ENCODE measurements around the gene DCLK1. TPM values are rescaled to one million over a fixed set of nuclear protein-coding genes. Genes with fewer than 3 reads are reported as not detected.
"Not testable (repeated sequence)": the region's sequence is repeated elsewhere in the genome, so short reads cannot be mapped to it uniquely, and the experiment has no call there.

The DCLK1 gene
- total RNA-seq, 1 donor from 2014 or later, result 9.1 TPM

GRCh38 chr13:35978607-35979316 lies 152.4 kb downstream of the DCLK1 start:
- DNase-seq (ENCODE audit: extremely low spot score, unreplicated experiment), result no peak
- H3K27ac Mint-ChIP-seq (ENCODE audit: unreplicated experiment), result peak overlapping the region; percentile 80

GRCh38 chr13:35977060-35977459 lies 154.1 kb downstream of the DCLK1 start:
- Mint-ChIP-seq H3K27me3 (ENCODE audit: unreplicated experiment) (peaks cover 2% of the 10 kb centered on the region), H3K36me3 (ENCODE audit: unreplicated experiment) (peaks cover 2% of the 10 kb centered on the region), H3K4me1 (ENCODE audit: unreplicated experiment) (peaks cover 15% of the 10 kb centered on the region), H3K27ac (ENCODE audit: unreplicated experiment) (no peak overlapping the region), H3K9me3 (ENCODE audit: unreplicated experiment) (peaks cover 13% of the 10 kb centered on the region), H3K4me3 (ENCODE audit: unreplicated experiment) (no peak overlapping the region)
- TF ChIP-seq, protein P1, sequence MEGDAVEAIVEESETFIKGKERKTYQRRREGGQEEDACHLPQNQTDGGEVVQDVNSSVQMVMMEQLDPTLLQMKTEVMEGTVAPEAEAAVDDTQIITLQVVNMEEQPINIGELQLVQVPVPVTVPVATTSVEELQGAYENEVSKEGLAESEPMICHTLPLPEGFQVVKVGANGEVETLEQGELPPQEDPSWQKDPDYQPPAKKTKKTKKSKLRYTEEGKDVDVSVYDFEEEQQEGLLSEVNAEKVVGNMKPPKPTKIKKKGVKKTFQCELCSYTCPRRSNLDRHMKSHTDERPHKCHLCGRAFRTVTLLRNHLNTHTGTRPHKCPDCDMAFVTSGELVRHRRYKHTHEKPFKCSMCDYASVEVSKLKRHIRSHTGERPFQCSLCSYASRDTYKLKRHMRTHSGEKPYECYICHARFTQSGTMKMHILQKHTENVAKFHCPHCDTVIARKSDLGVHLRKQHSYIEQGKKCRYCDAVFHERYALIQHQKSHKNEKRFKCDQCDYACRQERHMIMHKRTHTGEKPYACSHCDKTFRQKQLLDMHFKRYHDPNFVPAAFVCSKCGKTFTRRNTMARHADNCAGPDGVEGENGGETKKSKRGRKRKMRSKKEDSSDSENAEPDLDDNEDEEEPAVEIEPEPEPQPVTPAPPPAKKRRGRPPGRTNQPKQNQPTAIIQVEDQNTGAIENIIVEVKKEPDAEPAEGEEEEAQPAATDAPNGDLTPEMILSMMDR (IDR thresholded peaks at IDR 0.05), result no peak
- DNase-seq (ENCODE audit: extremely low spot score, unreplicated experiment), result no peak

More at GRCh38 chr13:35978607-35979316, 152.4 kb downstream of the DCLK1 start:
- peaks cover 15% of the 10 kb centered on the region for H3K4me1 Mint-ChIP-seq (ENCODE audit: unreplicated experiment)
- H3K4me3 Mint-ChIP-seq (ENCODE audit: unreplicated experiment), result no peak overlapping the region
- TF ChIP-seq, protein P1 (IDR thresholded peaks at IDR 0.05), result peak; percentile 85
- H3K36me3 Mint-ChIP-seq (ENCODE audit: unreplicated experiment), result no peaks in the 10 kb centered on the region
- H3K9me3 Mint-ChIP-seq (ENCODE audit: unreplicated experiment), result peaks cover 9% of the 10 kb centered on the region
- peaks cover 2% of the 10 kb centered on the region for H3K27me3 Mint-ChIP-seq (ENCODE audit: unreplicated experiment)

DNA sequence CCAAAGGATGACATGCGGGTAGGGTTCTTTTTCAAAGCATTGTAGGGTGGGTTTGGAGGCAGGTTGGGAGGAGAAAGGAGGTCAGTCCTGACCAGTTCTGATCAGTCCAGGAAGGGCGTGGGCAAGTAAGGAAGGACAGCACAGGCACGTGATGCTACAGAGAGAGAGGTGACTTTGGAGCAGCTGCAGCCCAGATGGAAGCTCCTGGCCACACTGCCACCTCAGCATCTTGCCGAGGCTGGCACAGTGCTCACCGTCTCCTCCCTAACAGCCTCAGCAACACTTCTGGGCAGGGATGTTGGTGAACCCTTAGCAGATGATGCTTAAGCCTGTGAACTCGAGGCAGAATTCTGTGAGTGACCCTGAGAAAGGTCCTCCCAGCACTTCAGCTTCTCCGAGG lies 155.1 kb downstream of the DCLK1 start:
- Mint-ChIP-seq H3K9me3 (ENCODE audit: unreplicated experiment) (peaks cover 13% of the 10 kb centered on the region), H3K4me1 (ENCODE audit: unreplicated experiment) (peaks cover 15% of the 10 kb centered on the region), H3K36me3 (ENCODE audit: unreplicated experiment) (peaks cover 2% of the 10 kb centered on the region), H3K27me3 (ENCODE audit: unreplicated experiment) (peaks cover 2% of the 10 kb centered on the region), H3K4me3 (ENCODE audit: unreplicated experiment) (no peak overlapping the region), H3K27ac (ENCODE audit: unreplicated experiment) (no peak overlapping the region)
- no peak for DNase-seq (ENCODE audit: extremely low spot score, unreplicated experiment)
- TF ChIP-seq, protein P1 (IDR thresholded peaks at IDR 0.05), result no peak

- H3K36me3 Mint-ChIP-seq (ENCODE audit: unreplicated experiment); H3K9me3 Mint-ChIP-seq (ENCODE audit: unreplicated experiment); H3K27me3 Mint-ChIP-seq (ENCODE audit: unreplicated experiment); DNase-seq (ENCODE audit: extremely low spot score, unreplicated experiment); H3K4me3 Mint-ChIP-seq (ENCODE audit: unreplicated experiment); H3K27ac Mint-ChIP-seq (ENCODE audit: unreplicated experiment): not testable (repeated sequence)
- H3K4me1 Mint-ChIP-seq (ENCODE audit: unreplicated experiment), result peaks cover 13% of the 10 kb centered on the region
Observed at GRCh38 chr13:35966951-35967350, 164.2 kb downstream of the DCLK1 start.

DNA sequence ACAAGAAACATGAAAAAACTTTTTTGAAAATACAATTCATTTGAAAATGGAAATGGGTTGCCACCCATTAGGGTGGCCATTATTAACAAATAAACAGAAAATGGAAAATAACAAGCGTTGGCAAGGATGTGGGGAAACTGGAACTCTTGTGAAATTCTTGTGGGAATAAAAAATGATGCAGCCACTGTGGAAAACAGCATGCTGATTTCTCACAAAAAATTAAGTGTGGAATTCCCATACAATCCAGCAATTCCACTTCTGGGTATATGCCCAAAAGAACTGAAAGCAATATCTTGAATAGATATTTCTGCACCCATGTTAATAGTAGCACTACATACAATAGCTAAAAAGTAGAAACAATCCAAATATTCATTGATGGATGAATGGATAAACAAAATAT lies 165.2 kb downstream of the DCLK1 start:
- Mint-ChIP-seq H3K4me1 (ENCODE audit: unreplicated experiment) (peaks cover 21% of the 10 kb centered on the region), H3K27me3 (ENCODE audit: unreplicated experiment) (no peaks in the 10 kb centered on the region), H3K36me3 (ENCODE audit: unreplicated experiment) (peaks cover 2% of the 10 kb centered on the region), H3K4me3 (ENCODE audit: unreplicated experiment) (no peak overlapping the region), H3K9me3 (ENCODE audit: unreplicated experiment) (peaks cover 9% of the 10 kb centered on the region), H3K27ac (ENCODE audit: unreplicated experiment) (no peak overlapping the region)
- no peak for DNase-seq (ENCODE audit: extremely low spot score, unreplicated experiment)
- TF ChIP-seq, protein P1 (IDR thresholded peaks at IDR 0.05), result no peak
